ENCODE results near the gene CD59. TPM values are rescaled to one million over a fixed set of nuclear protein-coding genes. Genes with fewer than 3 reads are reported as not detected.
A peak's percentile ranks its signal among the peaks of the same experiment; 100 is the strongest.

Gene CD59
- total RNA-seq, 4 donors from 2014 or later, result 476 to 717 (median 695) TPM

DNA sequence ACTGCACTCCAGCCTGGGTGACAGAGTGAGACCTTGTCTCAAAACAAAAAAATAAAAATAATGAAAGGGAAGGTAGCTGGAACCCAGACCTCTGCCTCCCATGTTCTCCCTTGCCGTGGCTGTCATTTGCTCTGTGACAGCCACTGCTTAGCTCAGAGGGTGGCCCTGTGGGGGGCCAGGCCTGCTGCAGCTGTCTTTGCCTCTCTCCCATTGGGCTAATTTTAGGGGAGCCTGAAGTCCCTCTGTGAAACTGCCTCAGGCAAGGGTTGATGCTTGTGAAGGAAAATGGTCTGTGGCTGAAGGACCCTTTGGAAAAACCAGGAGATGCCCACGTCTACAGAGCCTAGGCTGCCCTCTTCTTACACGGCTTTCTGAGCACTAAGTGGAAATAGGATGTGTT lies 78.5 kb downstream of the CD59 start:
- Histone ChIP-seq H3K9me3 (no peaks in the 10 kb centered on the region), H3K36me3 (no peaks in the 10 kb centered on the region), H3K4me1 (peaks cover 12% of the 10 kb centered on the region in 2 donors), H3K4me3 (no peak overlapping the region), H3K27me3 (no peaks in the 10 kb centered on the region), H3K27ac (no peak overlapping the region)
- DNase-seq (no peak), ATAC-seq (no peak)
- in situ Hi-C loops (cut with MboI; ENCODE audit: low sequenced_read_pairs in 4 of 4), result no loop called here
- TF ChIP-seq, protein P1, sequence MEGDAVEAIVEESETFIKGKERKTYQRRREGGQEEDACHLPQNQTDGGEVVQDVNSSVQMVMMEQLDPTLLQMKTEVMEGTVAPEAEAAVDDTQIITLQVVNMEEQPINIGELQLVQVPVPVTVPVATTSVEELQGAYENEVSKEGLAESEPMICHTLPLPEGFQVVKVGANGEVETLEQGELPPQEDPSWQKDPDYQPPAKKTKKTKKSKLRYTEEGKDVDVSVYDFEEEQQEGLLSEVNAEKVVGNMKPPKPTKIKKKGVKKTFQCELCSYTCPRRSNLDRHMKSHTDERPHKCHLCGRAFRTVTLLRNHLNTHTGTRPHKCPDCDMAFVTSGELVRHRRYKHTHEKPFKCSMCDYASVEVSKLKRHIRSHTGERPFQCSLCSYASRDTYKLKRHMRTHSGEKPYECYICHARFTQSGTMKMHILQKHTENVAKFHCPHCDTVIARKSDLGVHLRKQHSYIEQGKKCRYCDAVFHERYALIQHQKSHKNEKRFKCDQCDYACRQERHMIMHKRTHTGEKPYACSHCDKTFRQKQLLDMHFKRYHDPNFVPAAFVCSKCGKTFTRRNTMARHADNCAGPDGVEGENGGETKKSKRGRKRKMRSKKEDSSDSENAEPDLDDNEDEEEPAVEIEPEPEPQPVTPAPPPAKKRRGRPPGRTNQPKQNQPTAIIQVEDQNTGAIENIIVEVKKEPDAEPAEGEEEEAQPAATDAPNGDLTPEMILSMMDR (IDR thresholded peaks at IDR 0.05 in 4 of 5, conservative IDR thresholded peaks at IDR 0.05 in 1 of 5), result no peak
- no peak for TF ChIP-seq POLR2A (IDR thresholded peaks at IDR 0.05)
- intact Hi-C loops (cut with DNase I; ENCODE audit: low total_unique reads), result no loop called here

GRCh38 chr11:33656768-33657167 lies 79.5 kb downstream of the CD59 start:
- Histone ChIP-seq H3K27ac (no peak overlapping the region), H3K4me3 (no peak overlapping the region), H3K4me1 (peaks cover 21 to 22% of the 10 kb centered on the region in 2 donors), H3K27me3 (no peaks in the 10 kb centered on the region), H3K36me3 (no peaks in the 10 kb centered on the region), H3K9me3 (no peaks in the 10 kb centered on the region)
- DNase-seq (no peak), ATAC-seq (no peak)
- TF ChIP-seq, protein P1 (IDR thresholded peaks at IDR 0.05 in 4 of 5, conservative IDR thresholded peaks at IDR 0.05 in 1 of 5), result no peak
- no peak for TF ChIP-seq POLR2A (IDR thresholded peaks at IDR 0.05)
- in situ Hi-C loops (cut with MboI; ENCODE audit: low sequenced_read_pairs in 4 of 4) (no loop called here), intact Hi-C loops (cut with DNase I; ENCODE audit: low total_unique reads) (no loop called here)

DNA sequence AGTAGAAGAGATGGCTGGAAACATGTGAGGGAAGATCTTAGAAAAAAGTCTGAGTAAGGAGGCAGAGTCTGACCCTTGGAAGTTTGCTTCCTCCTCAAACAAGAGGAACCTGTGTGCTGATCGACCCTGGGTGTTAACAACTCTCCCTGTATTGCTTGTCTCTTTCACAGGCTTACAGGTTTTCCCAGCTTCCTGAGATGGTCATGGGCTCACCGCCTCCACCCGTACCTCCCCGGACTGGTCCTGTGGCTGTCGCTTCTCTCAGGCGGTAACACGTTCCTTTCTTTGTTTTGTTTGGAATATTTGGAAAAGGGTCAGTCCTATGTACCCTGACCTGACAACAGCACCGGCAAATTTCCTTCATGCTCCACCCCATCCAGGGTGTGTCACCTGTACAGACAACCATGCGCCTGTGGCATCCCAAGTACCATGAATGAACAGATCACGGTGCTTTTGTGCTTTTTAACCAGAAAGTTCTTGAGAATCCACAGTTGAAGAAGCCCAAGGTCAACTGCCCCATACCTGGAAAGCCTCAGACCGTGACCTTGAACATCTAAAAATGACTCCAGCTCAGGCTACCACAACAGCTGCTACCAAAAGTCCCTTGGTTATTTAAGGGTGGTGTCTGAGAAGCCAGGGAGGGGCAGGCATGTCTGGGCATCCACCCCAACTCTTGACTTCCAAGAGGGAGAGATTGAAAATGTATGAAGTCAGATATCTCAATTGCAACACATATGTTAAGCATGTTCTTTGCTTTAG lies 80.2 kb downstream of the CD59 start:
- Histone ChIP-seq H3K27me3 (no peaks in the 10 kb centered on the region), H3K36me3 (no peaks in the 10 kb centered on the region), H3K4me1 (peaks cover 21 to 26% of the 10 kb centered on the region in 2 donors), H3K9me3 (no peaks in the 10 kb centered on the region), H3K4me3 (no peak overlapping the region), H3K27ac (no peak overlapping the region)
- ATAC-seq (peak in 1 of 2 donors; percentile 34), DNase-seq (no peak)
- in situ Hi-C loops (cut with MboI; ENCODE audit: low sequenced_read_pairs in 4 of 4) (no loop called here), intact Hi-C loops (cut with DNase I; ENCODE audit: low total_unique reads) (no loop called here)
- TF ChIP-seq, protein P1 (IDR thresholded peaks at IDR 0.05 in 4 of 5, conservative IDR thresholded peaks at IDR 0.05 in 1 of 5), result no peak
- no peak for TF ChIP-seq POLR2A (IDR thresholded peaks at IDR 0.05)

- Histone ChIP-seq H3K4me3 (no peak overlapping the region), H3K36me3 (no peaks in the 10 kb centered on the region), H3K4me1 (peaks cover 21 to 26% of the 10 kb centered on the region in 2 donors), H3K27ac (no peak overlapping the region), H3K27me3 (no peaks in the 10 kb centered on the region), H3K9me3 (no peaks in the 10 kb centered on the region)
- DNase-seq (no peak), ATAC-seq (no peak)
- no peak for TF ChIP-seq POLR2A (IDR thresholded peaks at IDR 0.05)
- TF ChIP-seq, protein P1 (IDR thresholded peaks at IDR 0.05 in 4 of 5, conservative IDR thresholded peaks at IDR 0.05 in 1 of 5), result no peak
- intact Hi-C loops (cut with DNase I; ENCODE audit: low total_unique reads) (no loop called here), in situ Hi-C loops (cut with MboI; ENCODE audit: low sequenced_read_pairs in 4 of 4) (no loop called here)
These were observed 81.6 kb downstream of the CD59 start for GRCh38 chr11:33654594-33654993.

Other genes with a start within 250 kb of the CD59 start
- not detected for gene C11orf91, start 35.6 kb downstream of the CD59 start, total RNA-seq
- 10 to 100 TPM; 31.2 to 45.8 (median 33.4) TPM for gene FBXO3, start 38.1 kb upstream of the CD59 start, total RNA-seq
- gene LMO2, start 155.7 kb upstream of the CD59 start, total RNA-seq, result 10 to 100 TPM in 3 of 4 donors, 1 to 10 TPM in 1; 5.3 to 41.9 (median 19.2) TPM